GM12878 (cell line): ENCODE data around the gene DYSF.

ENCODE experiments used
- ATF3 ChIP-seq: IDR thresholded peaks from 2 replicates; pipeline ENCODE4 v1.6.1; 2011; ENCODE audit warnings: low read depth, mild to moderate bottlenecking, low read length, moderate library complexity, borderline replicate concordance; ENCODE audit errors: extremely low read depth
- JUNB ChIP-seq: IDR thresholded peaks from 2 replicates; pipeline ENCODE4 v1.6.1; 2016; ENCODE audit warnings: antibody characterized with exemption, mild to moderate bottlenecking
- MAX ChIP-seq: IDR thresholded peaks from 2 replicates; pipeline ENCODE4 v1.6.1; 2012; ENCODE audit warnings: low read depth, low read length, improper control_type of control experiment
- POLR2A ChIP-seq: IDR thresholded peaks from 2 replicates; pipeline ENCODE4 v1.6.1; 2011; ENCODE audit warnings: low read depth, mild to moderate bottlenecking, low read length
- ZBED1 ChIP-seq: IDR thresholded peaks from 2 replicates; pipeline ENCODE4 v1.6.1; 2016; ENCODE audit warnings: borderline replicate concordance
- TF ChIP-seq, protein P1 (sequence below), 3 experiments: IDR thresholded peaks in 2 of 3; conservative IDR thresholded peaks in 1 of 3; 2 replicates each; pipeline ENCODE4 v1.5.1; 2011; ENCODE audit warnings: low read depth in 3 of 3, low read length in 3 of 3, mild to moderate bottlenecking in 3 of 3, control low read depth in 2 of 3, moderate library complexity in 2 of 3, inconsistent platforms in 1 of 3, mixed read lengths in 1 of 3; ENCODE audit not compliant: control insufficient read depth in 2 of 3, insufficient read depth in 1 of 3; ENCODE audit errors: extremely low read depth in 1 of 3

- TF ChIP-seq ATF3 = no peak
- no peak for TF ChIP-seq MAX
- TF ChIP-seq, protein P1, sequence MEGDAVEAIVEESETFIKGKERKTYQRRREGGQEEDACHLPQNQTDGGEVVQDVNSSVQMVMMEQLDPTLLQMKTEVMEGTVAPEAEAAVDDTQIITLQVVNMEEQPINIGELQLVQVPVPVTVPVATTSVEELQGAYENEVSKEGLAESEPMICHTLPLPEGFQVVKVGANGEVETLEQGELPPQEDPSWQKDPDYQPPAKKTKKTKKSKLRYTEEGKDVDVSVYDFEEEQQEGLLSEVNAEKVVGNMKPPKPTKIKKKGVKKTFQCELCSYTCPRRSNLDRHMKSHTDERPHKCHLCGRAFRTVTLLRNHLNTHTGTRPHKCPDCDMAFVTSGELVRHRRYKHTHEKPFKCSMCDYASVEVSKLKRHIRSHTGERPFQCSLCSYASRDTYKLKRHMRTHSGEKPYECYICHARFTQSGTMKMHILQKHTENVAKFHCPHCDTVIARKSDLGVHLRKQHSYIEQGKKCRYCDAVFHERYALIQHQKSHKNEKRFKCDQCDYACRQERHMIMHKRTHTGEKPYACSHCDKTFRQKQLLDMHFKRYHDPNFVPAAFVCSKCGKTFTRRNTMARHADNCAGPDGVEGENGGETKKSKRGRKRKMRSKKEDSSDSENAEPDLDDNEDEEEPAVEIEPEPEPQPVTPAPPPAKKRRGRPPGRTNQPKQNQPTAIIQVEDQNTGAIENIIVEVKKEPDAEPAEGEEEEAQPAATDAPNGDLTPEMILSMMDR (IDR thresholded peaks at IDR 0.05 in 2 of 3, conservative IDR thresholded peaks at IDR 0.05 in 1 of 3; ENCODE audit: control insufficient read depth in 2 of 3, extremely low read depth in 1 of 3, insufficient read depth in 1 of 3, low read depth in 3 of 3, low read length in 3 of 3) = no peak
- TF ChIP-seq JUNB = no peak
- TF ChIP-seq ZBED1 = no peak
- no peak for TF ChIP-seq POLR2A
These were observed 202.1 kb downstream of the DYSF start for GRCh38 chr2:71655498-71655897.
